GM10248 (cell line): ENCODE measurements around the gene KDM4E.

Source experiments
- CTCF ChIA-PET: fragments of 300-600 bp; sonication (Branson Sonifier 250); formaldehyde crosslinking; extraction: SDS; loops from one replicate; lab custom pipeline; 2021; ENCODE audit warnings: antibody characterized with exemption; lab: Yijun Ruan, JAX
- POLR2A ChIA-PET: fragments of 350-650 bp; sonication (Branson Sonifier 250); formaldehyde crosslinking; extraction: SDS; loops from one replicate; lab custom pipeline; 2020; ENCODE audit warnings: antibody characterized with exemption; lab: Yijun Ruan, JAX
- DNase-seq: peaks from one replicate; pipeline ENCODE4 v3.0.0; 2012; ENCODE audit errors: extremely low spot score
- TF ChIP-seq, protein P1 (sequence below): IDR thresholded peaks from 2 replicates; pipeline ENCODE4 v1.5.1; 2012; ENCODE audit warnings: mild to moderate bottlenecking, low read depth; ENCODE audit errors: extremely low read depth, missing control alignments, control extremely low read depth

KDM4E gene

GRCh38 chr11:95070471-95070870 lies 45.4 kb downstream of the KDM4E start:
- TF ChIP-seq, protein P1, sequence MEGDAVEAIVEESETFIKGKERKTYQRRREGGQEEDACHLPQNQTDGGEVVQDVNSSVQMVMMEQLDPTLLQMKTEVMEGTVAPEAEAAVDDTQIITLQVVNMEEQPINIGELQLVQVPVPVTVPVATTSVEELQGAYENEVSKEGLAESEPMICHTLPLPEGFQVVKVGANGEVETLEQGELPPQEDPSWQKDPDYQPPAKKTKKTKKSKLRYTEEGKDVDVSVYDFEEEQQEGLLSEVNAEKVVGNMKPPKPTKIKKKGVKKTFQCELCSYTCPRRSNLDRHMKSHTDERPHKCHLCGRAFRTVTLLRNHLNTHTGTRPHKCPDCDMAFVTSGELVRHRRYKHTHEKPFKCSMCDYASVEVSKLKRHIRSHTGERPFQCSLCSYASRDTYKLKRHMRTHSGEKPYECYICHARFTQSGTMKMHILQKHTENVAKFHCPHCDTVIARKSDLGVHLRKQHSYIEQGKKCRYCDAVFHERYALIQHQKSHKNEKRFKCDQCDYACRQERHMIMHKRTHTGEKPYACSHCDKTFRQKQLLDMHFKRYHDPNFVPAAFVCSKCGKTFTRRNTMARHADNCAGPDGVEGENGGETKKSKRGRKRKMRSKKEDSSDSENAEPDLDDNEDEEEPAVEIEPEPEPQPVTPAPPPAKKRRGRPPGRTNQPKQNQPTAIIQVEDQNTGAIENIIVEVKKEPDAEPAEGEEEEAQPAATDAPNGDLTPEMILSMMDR: no peak

DNA sequence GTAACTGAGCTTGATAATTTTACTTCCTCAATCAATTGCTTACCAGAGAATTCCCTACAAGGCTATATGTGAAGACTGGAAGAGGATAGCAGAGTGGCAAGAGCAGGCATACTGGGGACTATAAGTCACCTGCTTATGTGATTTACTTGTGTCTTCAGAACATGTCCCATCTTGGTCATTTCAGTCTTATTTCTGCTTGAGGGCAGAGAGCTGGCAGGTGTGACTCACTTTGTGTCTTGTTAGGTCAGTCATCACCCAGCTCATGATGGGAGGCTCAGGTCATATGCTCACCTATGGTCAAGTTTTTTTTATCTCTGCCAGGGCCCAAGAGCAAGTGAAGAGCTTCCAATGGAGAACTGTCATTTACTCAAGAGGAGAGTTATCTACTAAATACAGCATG lies 47.9 kb downstream of the KDM4E start:
- POLR2A ChIA-PET: interaction anchor here (0.8 to 1.1 kb wide), 3 partner anchors 8 to 100 kb away, joined by 3 read pairs; partner anchors contain the start of genes CWC15 and KDM4D
- CTCF ChIA-PET: interaction anchor here (0.9 to 21.2 kb wide), 6 partner anchors 8 to 118 kb away, joined by 3 to 306 read pairs (median 8); partner anchors contain the start of gene ENDOD1
- TF ChIP-seq, protein P1: no peak
- no peak for DNase-seq

More at GRCh38 chr11:95070471-95070870, 45.4 kb downstream of the KDM4E start:
- ChIA-PET CTCF (interaction anchor here (0.8 to 21.2 kb wide), 13 partner anchors 9 to 692 kb away, joined by 3 to 306 read pairs (median 9); partner anchors contain the start of gene ENDOD1), POLR2A (no interaction called here)
- DNase-seq: no peak

DNA sequence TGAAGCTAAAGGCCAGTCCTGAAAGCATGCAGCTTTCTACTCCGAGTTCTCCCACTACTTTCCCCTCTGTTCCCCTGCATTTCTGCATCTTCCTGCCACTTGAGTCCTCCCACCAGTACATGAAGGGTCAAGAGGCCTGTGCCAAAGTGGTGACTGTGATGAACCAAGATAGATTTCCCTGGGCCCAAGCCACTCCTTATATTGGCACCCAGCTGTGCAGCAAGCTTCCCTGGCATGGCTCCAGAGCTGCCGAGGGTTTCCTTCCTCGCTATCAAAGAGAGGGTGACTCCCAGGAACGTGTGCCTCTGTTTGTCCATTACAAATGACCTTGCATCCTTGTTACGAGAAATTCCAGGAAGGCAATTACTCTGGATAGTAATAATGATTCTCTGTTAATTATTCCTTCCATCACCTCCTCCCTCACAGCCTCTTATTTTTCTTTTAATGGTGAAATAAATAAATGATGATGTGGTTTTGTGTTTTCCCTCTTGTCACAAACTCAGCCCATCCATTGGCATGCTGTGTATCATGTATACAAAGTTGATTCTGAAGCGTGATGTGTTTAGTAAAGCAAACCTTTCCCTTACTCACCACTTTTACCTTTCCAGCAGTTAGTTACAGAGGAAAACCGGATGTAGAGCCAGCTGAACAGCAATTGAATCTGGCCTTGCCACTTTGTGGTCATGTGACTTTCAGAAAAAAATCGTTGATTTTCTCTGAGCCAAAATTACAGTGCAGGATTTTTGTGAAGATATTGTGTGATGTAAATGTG lies 49.9 kb downstream of the KDM4E start:
- ChIA-PET CTCF (interaction anchor here (1.2 to 21.2 kb wide), 4 partner anchors 6 to 63 kb away, joined by 3 to 306 read pairs (median 139); partner anchors contain the start of genes ENDOD1 and SRSF8), POLR2A (no interaction called here)
- no peak for DNase-seq
- TF ChIP-seq, protein P1: no peak

GRCh38 chr11:95076416-95076815 lies 51.4 kb downstream of the KDM4E start:
- ChIA-PET CTCF (interaction anchor here (0.9 to 21.2 kb wide), 6 partner anchors 7 to 687 kb away, joined by 3 to 306 read pairs (median 7); partner anchors contain the start of genes ENDOD1 and SRSF8), POLR2A (no interaction called here)
- TF ChIP-seq, protein P1: no peak
- DNase-seq: no peak

DNA sequence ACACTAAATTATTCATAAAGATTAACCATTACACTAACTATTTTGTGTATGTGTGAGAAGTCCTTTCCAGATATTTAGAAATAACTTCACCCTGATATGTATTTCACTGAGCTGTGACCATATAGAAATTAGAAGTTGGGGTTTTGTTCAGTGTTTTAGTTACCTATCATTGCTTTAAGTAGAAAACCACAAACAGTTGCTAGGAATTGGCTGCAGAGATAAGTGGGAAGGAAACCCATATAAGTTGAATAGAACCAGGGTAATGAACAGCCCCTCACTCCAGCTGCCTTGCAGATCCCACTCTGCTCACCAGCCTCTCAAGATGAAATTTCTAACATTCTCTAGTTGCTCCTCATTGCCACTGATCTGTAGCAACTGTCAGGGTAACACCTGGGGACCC lies 51.9 kb downstream of the KDM4E start:
- ChIA-PET CTCF (interaction anchor here (0.9 to 21.2 kb wide), 6 partner anchors 8 to 686 kb away, joined by 3 to 306 read pairs (median 7); partner anchors contain the start of genes ENDOD1 and SRSF8), POLR2A (no interaction called here)
- TF ChIP-seq, protein P1: no peak
- DNase-seq: no peak
